HuH-7 (cell line): ENCODE results near the gene SPATA2.
"Not testable (repeated sequence)": the region's sequence is repeated elsewhere in the genome, so short reads cannot be mapped to it uniquely, and the experiment has no call there.

ENCODE experiments used
- DNase-seq: peaks from one replicate; pipeline ENCODE4 v3.0.0; 2011; ENCODE audit warnings: low spot score

The SPATA2 gene, protein sequence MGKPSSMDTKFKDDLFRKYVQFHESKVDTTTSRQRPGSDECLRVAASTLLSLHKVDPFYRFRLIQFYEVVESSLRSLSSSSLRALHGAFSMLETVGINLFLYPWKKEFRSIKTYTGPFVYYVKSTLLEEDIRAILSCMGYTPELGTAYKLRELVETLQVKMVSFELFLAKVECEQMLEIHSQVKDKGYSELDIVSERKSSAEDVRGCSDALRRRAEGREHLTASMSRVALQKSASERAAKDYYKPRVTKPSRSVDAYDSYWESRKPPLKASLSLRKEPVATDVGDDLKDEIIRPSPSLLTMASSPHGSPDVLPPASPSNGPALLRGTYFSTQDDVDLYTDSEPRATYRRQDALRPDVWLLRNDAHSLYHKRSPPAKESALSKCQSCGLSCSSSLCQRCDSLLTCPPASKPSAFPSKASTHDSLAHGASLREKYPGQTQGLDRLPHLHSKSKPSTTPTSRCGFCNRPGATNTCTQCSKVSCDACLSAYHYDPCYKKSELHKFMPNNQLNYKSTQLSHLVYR

DNA sequence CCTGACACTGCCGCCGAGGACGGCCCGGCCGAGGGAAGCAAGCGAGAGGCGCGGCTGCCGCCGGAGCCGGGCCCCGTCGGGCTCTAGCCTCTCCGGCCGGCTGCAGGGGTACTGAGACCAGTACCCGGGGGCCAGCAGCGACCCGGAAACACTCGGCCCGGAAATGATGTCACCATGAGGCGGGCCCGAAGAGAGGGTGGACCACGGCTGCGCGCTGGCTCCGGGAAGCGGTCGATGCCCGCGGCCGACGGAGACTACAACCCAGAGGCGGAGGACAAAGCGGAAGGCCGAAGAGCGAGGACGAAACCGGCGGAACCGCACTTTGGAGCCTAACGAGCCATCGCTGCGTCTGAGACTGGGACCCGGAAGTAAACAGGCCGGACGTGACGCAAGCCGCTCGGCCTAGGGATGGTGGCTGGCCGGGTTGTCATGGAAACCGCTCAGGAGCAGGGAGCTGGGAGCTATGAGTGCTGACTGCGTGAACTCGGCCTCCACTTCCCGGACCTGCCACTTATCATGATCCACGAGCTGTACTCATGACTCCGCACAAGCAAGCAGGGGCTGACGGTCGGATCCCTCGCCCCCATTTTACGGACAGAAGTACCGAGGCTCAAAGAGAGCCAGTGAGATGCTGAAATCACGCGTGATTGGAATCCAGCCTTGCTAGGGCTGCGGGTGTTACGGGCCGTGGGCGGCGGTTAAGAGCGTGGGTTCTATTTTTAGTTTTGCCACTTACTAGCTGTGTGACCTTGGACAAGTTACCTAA is at the start of gene SPATA2:
Gene SPATA2 (minus strand): TSS at position 150 of the 766 bp plus-strand sequence. CDS start 7,039 bp downstream, outside the sequence.
- peak; percentile 97 for DNase-seq

DNA sequence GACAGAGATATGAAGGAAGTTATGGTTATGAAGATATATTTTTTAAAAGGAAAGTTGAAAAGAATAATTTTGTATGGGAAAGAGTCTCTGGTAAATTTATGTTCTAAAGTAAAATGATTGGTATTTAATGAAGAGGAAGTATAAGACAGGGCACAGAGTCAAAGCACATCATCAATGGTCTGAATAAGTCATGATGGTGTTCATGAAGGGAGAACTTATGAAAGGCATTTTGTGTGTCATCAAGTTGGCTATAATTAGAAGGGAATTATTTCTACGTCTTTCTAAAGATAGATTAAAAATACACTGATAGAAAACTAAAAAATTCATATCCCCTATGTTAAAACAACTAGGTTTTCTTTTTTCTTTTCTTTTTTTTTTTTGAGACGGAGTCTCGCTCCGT is 46.1 kb upstream of the SPATA2 start:
- no peak for DNase-seq

DNA sequence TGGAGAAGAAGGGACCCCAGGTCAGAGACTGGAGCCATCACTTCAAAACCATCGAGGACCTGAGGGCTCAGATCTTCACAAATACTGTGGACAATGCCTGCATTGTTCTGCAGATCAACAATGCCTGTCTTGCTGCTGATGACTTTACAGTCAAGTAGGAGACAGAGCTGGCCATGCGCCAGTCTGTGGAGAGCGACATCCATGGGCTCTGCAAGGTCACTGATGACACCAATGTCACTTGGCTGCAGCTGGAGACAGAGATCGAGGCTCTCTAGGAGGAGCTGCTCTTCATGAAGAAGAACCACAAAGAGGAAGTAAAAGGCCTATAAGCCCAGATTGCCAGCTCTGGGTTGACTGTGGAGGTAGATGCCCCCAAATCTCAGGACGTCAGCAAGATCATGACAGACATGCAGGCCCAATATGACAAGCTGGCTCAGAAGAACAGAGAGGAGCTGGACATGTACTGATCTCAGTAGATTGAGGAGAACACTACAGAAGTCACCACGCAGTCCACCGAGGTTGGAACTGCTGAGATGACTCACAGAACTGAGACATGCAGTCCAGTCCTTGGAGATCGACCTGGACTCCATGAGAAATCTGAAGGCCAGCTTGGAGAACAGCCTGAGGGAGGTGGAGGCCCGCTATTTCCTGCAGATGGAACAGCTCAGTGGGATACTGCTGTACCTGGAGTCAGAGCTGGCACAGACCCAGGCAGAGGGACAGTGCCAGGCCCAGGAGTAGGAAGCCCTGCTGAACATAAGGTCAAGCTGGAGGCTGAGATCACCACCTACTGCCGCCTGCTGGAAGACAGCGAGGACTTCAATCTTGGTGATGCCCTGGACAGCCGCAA is 42.0 kb upstream of the SPATA2 start:
- DNase-seq, result not testable (repeated sequence)

DNA sequence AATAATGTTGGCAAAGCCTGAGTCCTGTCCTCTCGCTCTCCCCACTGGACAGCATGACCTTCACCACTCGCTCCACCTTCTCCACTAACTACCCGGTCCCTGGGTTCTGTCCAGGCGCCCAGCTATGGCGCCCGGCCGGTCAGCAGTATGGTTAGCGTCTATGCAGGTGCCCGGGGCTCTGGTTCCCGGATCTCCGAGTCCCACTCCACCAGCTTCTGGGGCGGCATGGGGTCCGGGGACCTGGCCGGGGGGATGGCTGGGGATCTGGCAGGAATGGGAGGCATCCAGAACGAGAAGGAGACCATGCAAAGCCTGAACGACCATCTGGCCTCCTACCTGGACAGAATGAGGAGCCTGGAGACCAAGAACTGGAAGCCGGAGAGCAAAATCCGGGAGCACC is 41.4 kb upstream of the SPATA2 start:
- no peak for DNase-seq

DNA sequence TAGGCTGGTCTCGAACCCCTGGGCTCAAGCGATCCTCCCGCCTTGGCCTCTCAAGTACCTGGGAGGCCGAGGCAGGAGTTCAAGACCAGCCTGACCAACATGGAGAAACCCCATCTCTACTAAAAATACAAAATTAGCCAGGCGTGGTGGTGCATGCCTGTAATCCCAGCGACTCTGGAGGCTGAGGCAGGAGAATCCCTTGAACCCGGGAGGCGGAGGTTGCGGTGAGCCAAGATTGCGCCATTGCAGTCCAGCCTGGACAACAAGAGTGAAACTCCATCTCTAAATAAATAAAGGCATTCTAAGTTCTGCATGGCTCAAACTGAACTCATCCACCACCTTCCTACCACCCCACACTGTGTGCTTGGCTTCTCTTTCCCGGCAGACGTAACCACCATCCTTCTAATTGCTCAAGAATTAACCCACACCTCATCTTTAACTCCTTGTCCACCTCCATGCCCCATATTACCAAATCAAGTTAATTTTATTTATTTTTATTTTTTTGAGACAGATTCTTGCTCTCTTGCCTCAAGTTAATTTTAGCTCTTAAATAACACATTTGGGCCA is 40.6 kb upstream of the SPATA2 start:
- not testable (repeated sequence) for DNase-seq

DNA sequence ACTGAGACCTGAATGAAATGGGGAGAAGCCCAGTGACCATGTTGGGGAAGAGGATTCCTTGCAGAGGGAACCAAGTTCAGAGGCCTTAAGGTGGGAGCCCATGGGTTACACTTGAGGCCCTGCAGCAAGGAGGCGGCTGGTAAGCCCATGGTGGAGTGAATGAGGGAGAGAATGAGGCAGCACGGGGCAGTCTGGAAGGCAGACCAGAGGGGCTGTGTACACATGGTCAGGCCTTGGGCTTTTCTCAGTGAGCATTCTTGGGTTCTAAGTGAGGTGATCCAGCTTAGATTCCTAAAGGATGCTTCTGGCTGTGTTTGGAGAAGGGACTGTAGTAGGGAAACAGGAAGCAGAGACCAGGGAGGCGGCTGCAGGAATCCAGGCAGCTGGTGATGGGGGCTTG is 39.8 kb upstream of the SPATA2 start:
- DNase-seq, result no peak

DNA sequence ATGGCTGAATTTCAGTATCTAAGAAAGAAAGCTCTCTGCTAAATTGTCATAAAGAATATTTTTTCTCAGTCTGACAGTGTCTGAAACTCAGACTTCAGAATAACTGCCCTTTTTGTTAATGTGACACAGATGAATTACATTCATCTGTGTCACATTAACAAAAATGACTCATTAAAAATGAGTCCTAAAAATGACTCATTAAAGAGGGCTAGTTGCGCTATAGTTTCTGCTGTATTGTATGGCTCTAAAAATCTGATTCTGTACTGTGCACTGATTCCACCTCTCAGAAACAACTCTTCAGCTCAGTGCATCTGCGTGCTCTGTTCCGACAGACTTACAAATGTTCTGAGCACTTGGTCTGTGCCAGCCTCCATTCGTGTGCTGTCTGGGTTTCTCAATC is 35.8 kb upstream of the SPATA2 start:
- DNase-seq, result no peak

DNA sequence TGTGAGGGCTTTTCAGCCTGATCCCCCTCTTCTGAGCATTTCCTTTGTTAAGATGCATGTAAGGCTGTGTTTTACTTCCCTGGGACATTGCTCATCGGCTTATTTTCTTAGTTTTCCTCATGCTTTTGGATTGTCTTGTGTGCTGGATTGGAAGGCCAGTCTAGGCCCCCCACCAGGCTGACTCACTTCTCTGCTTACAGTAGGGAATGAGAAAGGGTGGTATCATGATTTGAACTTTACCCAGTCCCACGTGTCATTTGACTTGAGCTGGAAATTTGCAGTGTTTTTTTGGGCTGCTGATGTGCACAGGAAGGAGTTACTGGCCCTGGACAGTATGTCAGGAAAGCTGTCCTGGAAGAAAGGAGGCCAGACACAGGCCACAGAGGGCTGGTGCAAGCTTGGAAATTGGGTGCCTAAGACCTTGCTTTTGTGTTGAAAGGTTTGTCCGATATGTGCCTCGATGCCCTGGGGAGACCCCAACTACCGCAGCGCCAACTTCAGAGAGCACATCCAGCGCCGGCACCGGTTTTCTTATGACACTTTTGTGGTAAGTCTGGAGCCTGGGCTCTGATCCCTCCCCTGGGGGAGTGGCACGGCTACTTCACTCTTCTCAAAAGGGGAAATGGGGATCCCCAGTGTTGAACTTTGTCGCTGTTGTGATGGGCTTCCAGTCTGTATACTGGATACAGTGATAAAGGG is 33.6 kb upstream of the SPATA2 start:
- DNase-seq, result no peak

DNA sequence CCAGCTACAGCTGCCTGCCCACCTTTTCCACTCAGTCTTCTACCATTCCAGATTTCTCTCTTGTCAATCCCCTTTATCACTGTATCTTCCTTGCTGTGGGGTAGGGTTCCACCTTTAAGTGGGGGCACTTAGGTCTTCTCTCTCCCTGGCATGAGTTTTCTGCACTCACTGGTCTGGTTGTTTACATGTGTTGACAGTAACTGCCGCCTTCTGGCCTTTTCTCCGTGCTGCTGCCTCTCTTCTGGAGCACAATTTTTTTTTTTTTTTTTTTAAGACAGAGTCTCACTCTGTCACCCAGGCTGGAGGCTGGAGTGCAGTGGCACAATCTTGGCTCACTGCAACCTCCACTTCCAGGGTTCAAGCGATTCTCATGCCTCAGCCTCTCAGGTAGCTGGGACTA is 32.8 kb upstream of the SPATA2 start:
- no peak for DNase-seq

DNA sequence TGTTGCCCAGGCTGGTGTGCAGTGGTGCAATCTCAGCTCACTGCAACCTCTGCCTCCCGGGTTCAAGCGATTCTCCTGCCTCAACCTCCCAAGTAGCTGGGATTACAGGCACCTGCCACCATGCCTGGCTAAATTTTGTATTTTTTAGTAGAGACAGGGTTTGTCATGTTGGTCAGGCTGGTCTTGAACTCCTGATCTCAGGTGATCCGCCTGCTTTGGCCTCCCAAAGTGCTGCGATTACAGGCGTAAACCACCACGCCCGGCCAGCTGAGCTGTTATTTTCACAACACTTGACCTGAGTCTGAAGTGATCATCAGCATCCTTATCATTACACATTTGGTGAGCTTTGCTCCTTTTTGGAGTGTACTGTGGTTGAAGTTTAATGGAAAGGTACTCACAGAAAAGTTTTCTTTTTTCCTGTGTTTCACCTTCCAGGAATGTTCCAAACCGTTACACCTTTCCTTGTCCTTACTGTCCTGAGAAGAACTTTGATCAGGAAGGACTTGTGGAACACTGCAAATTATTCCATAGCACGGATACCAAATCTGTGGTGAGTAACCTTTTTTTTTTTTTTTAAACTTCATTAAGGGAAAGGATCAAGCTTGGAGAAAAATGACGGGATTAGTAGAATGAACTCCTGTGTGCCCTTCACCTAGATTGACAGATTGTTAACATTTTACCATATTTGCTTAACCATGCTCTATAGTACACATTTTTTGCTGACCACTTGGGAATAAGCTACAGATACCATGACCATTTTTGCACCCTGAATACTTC is 30.6 kb upstream of the SPATA2 start:
- no peak for DNase-seq

DNA sequence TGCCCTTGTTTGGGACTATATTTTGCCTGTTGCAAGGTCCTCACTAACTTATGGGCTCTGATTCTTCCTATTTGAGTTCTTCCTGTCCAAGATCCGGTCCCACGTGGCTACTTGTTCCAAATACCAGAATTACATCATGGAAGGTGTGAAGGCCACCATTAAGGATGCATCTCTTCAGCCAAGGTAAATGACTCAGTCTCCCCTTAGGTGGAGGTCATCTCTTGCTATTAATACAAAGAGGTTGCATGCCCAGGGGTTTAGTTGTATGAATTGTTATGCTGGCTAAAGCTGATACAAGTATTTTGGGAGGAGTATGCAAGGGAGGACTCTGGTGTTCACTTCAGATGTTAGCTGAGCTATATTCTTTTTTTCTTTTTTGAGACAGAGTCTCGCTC is 30.0 kb upstream of the SPATA2 start:
- no peak for DNase-seq

DNA sequence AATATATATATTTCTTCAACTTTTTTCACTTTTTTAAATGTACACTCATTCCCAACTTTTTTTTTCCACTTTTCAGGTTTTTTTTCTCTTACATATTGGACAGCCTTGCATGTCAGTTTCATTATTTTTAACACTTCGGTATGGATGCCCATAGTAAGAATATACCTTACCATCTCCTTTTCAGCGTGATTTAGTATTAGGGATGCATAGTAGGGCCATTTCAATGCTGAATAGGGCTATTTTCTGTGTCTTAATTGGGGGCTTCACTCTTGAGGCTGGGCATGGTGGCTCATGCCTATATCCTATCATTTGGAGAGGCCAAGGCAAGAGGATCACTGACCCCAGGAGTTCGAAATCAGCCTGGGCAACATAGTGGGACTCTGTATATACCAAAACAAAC is 27.6 kb upstream of the SPATA2 start:
- DNase-seq, result no peak

DNA sequence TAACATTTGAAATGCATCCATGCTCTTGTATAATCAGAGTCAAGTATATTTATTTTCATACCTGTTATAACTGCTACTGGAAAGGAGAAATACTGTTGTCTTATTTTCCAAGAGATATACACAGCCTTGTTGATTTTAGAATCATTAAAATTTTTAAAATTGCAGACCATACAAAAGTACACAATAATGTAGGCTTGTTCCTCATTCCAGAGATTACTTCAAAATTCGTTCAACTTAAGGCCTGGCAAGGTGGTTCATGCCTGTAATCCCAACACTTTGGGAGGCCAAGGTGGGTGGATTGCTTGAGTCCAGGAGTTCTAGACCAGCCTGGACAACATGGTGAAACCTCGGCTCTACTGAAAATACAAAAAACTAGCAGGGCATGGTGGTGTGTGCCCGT is 27.0 kb upstream of the SPATA2 start:
- no peak for DNase-seq

DNA sequence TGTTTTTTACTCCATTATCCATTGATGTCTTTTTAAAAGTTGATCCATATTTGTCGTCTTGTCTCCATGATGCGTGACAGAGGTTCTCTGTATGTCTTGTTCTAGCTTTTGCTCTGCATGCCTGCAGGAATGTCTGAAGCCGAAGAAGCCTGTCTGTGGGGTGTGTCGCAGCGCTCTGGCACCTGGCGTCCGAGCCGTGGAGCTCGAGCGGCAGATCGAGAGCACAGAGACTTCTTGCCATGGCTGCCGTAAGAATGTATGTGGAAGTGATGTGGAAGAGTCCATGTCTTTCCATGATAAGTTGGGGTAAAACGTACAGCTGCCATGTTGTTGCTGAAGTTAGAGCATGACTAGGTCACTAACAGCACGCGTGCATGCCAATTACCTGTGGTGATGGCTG is 26.1 kb upstream of the SPATA2 start:
- no peak for DNase-seq

DNA sequence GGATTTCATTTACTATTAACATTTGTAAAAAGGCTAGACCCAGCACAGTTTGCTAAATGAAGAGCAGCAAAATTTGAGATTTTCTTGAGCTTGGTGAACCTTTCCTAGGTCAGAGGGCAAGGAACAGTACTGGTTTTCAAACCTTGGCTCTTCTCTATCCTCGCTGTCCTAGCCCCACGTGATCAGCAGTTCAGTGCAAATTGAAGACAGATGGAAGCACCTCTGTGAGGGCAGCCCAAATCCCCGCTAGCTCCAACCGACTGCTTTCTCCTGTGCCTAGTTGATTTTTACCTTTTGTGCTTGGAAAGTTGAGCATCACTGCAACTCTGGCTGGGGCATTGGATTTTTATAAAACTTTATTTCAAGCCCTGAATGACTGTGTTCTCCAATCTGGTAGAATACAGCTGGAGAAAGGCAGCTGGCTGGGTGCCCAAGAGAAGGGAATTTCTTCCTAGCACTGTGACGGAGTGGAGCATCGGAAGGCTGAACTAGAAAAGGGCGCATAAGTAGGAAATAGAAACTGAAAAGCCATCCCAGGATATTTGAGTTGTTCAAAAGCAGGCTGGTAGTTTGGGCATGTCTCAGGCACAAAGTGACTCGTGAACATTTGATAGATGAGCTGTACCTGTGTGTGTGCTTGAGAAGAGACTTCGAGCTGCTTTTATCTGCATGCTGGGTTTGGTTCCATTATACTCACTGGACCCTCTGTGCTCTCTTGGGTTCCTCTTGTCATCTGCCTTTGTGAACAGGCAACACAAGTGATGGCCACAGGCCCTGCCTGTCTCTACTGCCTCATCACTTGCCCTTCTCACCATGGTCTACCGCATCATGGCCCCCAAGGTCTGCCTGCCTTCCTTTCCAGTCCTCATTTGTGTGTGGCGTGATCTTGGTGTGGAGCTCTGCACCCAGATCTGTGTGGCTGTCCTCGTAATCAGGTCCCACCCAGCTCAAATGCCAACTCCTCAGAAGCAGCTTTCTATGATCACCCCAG is 23.1 kb upstream of the SPATA2 start:
- no peak for DNase-seq

DNA sequence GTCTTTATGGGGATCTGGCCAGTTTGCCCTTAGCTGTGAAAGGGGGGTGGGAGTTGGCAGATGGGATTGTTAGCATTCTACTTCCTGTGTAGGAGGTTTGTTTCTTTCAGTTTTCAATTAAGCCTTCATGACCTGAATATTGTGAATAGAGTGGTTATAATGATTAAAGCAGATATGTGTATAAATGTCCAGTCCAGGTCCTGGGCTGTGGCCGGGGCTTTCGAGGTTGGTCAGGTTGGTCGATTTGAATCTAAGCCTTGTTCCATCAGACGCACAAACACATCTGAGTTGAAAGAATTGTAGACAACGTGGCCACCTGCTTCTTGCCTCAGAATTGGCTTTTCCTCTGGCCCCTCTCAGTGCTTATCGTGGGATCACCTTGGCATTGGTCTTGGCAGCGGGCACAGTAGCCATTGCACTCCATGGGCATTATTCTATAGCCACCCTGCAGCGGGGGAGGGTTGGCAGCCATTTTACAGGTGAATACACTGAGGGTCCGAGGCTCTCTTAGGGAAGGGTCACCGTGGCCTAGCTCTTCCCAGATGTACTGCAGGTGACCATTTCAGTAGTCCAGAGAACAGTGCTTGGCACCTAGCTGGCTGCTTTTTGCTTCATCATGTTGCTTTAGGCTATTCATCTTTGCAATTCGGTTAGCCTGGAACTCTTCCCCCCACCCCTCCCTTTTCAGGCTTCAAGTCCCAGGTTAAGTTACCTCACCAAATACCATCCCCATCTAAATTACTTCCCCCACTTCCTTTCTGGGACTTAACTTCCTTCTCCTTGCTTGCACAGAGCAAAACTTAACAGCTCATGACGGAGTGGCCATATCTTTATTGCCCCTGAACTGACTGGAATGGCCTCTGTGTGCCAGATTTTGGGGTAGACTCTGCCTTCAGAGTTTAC is 21.9 kb upstream of the SPATA2 start:
- no peak for DNase-seq

DNA sequence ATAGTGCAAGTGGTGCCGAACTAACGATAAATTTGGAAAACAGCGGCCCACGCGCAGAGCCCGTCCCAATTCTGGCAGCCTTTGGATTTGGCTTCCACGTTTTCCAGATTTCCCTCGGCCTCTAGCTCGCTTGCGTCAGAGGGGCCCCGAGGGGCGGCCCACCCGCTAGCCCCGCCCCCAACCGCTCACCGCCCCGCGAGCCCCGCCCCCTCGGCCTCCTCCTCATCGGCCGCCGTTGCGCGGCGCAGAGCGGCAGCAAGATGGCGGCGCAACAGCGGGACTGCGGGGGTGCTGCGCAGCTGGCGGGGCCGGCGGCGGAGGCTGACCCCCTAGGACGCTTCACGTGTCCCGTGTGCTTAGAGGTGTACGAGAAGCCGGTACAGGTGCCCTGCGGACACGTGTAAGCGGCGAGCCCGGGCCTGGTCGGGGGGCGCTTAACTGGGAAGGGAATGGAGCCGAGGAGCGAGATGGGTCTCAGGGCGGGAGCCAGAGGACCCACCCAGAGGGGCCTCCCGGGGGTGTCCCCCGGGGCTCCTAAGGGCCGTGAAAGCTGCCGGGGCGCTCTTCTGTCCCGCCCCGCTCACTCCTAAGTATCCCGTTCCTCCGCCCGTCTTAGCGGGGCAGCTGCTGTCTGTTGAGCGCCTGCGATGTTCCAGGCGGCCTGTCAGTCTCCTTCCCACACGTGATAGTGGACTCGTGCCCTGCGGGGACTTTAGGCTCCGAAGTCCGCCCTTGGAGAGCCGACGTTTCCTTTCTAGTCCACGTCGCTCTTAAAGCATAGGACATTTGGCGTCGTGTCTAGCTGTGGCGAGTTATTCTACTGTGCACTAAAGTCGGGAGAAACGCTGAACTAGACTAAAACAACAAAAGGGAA is 21.1 kb upstream of the SPATA2 start, which contains the start of gene RNF114:
Gene RNF114 (plus strand): TSS at position 245 of the 874 bp plus-strand sequence. CDS start 16 bp downstream, at position 261.
- peak; percentile 90 for DNase-seq
